Peyer's patch (tissue), 4 donors: ENCODE results near the gene SDR39U1. TPM values are rescaled to one million over a fixed set of nuclear protein-coding genes. Genes with fewer than 3 reads are reported as not detected.
A peak's percentile ranks its signal among the peaks of the same experiment; 100 is the strongest.

Experiments
- DNase-seq, 3 donors: peaks; one replicate each; pipeline ENCODE4 v3.0.0-alpha.2; 2017 to 2019
- H3K27ac ChIP-seq, 4 donors: fragments of 200-600 bp; sonication (generic); one replicate each; pipeline ENCODE4 v1.5.1; 2016 to 2019
- H3K27me3 ChIP-seq, 2 donors: fragments of 200-600 bp; sonication (generic); one replicate each; pipeline ENCODE4 v1.5.1; 2019
- H3K36me3 ChIP-seq, 3 donors: fragments of 200-600 bp; sonication (generic); one replicate each; pipeline ENCODE4 v1.5.1; 2016 to 2019
- H3K4me1 ChIP-seq, 4 donors: fragments of 200-600 bp; sonication (generic); one replicate each; pipeline ENCODE4 v1.5.1; 2016 to 2019
- H3K4me3 ChIP-seq, 4 donors: fragments of 200-600 bp; sonication (generic); 1 replicate in 3 of 4; 2 replicates in 1 of 4; pipeline ENCODE4 v1.5.1; 2016 to 2019; ENCODE audit warnings: mild to moderate bottlenecking in 1 of 4
- H3K9me3 ChIP-seq, 4 donors: fragments of 200-600 bp; sonication (generic); one replicate each; pipeline ENCODE4 v1.5.1; 2016 to 2019; ENCODE audit warnings: mild to moderate bottlenecking in 1 of 4
- POLR2A ChIP-seq, 2 donors: fragments of 450-650 bp; IDR thresholded peaks; one replicate each; pipeline ENCODE4 v1.5.1; 2017; ENCODE audit warnings: antibody characterized with exemption in 2 of 2, mild to moderate bottlenecking in 2 of 2, moderate library complexity in 2 of 2
- total RNA-seq, 4 donors: library from RNA; depleted of rRNA; stranded (reverse); fragments of >200 nt; gene quantifications; one replicate each; pipeline ENCODE4 v1.1.0, GENCODE V29; 2016
- TF ChIP-seq, protein P1 (sequence below), 6 experiments: fragments of 450-650 bp in 4 of 6; fragments of 200-600 bp in 2 of 6; sonication (generic) in 1 of 6; IDR thresholded peaks; one replicate each; pipeline ENCODE4 v1.5.1; 2017 to 2019; ENCODE audit warnings: antibody characterized with exemption in 6 of 6, mild to moderate bottlenecking in 3 of 6, moderate library complexity in 1 of 6

Gene SDR39U1
- total RNA-seq, 4 donors from 2014 or later = 25.7 to 98.2 (median 48.9) TPM

DNA sequence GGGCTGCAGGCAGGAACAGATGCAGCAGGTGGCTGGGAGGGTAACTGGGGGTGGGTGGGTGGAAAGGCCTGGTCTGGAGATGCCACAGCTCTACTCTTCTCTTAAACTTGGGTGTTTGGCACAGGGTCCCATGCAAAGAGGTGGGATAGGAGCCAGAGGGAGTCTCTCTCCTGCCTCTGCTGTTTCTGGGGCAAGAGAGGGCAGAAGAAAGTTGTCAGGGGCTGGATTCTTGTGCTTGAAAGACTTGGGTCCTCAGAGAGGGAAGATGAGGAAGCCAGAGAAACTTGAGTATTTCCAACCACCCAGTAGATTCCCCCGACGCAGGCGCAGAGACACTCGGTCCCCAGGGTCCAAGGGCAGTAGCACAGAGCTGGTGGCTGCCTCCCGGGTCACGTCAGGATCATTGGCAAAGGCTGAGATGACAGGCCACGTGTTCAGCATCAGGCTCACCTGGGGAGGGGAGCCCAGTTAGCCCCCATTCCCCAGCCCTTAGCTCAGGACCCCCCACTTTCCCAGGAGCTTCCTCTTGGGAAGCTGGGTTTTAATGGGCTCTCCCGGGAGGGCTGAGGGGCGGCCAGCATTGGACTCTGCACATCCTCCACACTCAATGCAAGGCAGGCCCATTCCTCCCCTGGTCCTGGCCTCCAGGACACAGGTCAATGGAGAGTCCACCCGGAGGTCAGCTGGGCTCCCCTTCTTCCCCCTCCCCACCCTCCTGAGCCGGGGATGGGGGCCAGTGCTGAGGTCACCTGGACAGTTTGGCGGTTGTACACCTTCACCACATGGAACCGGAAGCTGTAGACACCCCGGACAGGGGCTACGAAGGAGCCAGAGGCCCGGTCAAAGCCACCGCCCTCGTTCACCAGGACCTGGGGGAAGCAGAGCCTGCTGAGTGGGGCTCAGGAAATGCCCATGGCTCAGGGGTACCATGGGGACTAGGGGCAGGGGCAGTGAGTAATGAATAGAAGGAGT lies 14.8 kb downstream of the SDR39U1 start:
- peaks cover 0 to 9% (median 0%) of the 10 kb centered on the region in 3 donors for H3K36me3 ChIP-seq
- no peaks in the 10 kb centered on the region for H3K27me3 ChIP-seq
- DNase-seq = peak in 1 of 3 donors; percentile 51
- no peak for TF ChIP-seq POLR2A (IDR thresholded peaks at IDR 0.05)
- TF ChIP-seq, protein P1, sequence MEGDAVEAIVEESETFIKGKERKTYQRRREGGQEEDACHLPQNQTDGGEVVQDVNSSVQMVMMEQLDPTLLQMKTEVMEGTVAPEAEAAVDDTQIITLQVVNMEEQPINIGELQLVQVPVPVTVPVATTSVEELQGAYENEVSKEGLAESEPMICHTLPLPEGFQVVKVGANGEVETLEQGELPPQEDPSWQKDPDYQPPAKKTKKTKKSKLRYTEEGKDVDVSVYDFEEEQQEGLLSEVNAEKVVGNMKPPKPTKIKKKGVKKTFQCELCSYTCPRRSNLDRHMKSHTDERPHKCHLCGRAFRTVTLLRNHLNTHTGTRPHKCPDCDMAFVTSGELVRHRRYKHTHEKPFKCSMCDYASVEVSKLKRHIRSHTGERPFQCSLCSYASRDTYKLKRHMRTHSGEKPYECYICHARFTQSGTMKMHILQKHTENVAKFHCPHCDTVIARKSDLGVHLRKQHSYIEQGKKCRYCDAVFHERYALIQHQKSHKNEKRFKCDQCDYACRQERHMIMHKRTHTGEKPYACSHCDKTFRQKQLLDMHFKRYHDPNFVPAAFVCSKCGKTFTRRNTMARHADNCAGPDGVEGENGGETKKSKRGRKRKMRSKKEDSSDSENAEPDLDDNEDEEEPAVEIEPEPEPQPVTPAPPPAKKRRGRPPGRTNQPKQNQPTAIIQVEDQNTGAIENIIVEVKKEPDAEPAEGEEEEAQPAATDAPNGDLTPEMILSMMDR (IDR thresholded peaks at IDR 0.05) = no peak
- no peaks in the 10 kb centered on the region for H3K9me3 ChIP-seq
- H3K4me1 ChIP-seq = peaks cover 8 to 61% (median 12%) of the 10 kb centered on the region in 4 donors
- H3K27ac ChIP-seq = peak overlapping the region in 3 of 4 donors; percentile 52 to 99 (median 77)
- H3K4me3 ChIP-seq = peak overlapping the region in 2 of 4 donors; percentile 33 to 35

DNA sequence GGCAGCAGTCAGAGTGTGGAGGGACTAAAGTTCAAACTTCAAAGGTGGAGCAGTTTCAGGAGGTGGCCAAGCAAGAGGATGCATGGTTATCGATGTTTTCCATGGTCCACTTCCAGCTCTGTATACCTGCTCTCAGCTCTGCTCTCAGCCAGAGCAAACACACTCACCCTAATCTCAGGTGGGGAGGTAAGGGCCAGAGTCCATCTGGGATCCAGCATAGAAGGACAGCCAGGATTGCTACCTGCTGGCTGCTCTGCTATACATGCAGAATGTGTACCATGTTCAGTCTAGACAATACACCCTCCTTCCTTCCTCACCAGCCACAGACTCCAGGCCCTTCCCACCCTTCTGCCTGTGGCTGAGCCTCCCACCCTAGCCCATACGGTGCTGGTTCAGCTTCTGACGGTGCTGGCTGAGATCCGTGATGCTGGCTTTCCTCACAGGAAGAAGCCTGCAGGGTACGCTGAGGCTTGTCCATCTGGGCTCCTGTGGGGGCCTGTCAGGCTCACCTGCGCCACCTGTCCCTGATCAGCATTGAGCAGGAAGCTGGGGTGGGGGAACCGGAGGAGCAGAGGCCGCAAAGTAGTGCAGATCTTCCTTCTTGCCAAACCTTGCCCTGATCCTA lies 15.6 kb downstream of the SDR39U1 start:
- Histone ChIP-seq H3K27ac (peak overlapping the region in 3 of 4 donors; percentile 52 to 99 (median 78)), H3K4me3 (peak overlapping the region in 2 of 4 donors; percentile 33 to 41), H3K27me3 (no peaks in the 10 kb centered on the region), H3K9me3 (no peaks in the 10 kb centered on the region), H3K4me1 (peaks cover 8 to 62% (median 13%) of the 10 kb centered on the region in 4 donors), H3K36me3 (peaks cover 0 to 1% (median 0%) of the 10 kb centered on the region in 3 donors)
- TF ChIP-seq POLR2A (IDR thresholded peaks at IDR 0.05) = peak in 1 of 2 donors; percentile 50
- TF ChIP-seq, protein P1 (IDR thresholded peaks at IDR 0.05) = peak in 2 of 6 experiments; percentile 0 to 18
- DNase-seq = peak in 2 of 3 donors; percentile 72 to 73

DNA sequence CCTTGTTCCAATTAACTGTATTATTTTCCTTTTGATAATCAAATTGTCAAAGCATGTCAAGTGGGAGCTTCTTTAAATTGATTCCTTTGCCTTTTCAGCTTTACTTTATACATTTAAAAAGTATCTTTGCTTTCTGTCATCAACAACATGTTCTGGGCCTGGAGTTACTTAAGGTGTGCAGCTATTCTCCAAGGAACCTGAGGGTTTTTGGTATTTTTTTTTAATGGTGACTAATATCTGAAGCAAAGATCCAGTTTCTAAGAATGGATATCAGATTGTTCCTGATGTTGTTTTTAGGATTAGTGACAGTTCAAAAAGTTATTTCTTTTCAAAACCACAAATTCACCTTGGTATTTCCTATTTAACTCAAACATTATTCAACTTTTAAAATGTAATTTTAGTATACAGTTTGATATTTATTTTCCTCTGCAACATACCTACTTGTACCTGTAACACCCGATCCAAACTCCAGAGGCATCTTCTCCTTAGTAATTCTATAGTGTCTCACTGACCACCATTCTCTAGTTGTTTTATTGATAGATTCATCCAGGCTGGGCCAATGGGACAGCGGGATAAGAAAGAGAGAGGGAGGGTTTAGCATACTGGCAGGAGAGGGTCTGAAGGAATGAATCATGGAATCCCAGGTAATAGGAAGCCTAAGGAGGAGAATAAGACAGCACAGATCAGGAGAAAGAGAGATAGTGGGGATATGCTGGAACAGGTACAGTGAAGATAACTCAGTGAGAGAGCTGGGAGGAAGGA lies 16.2 kb downstream of the SDR39U1 start:
- TF ChIP-seq, protein P1 (IDR thresholded peaks at IDR 0.05) = no peak
- peak in 1 of 2 donors; percentile 21 for TF ChIP-seq POLR2A (IDR thresholded peaks at IDR 0.05)
- Histone ChIP-seq H3K27me3 (no peaks in the 10 kb centered on the region), H3K9me3 (no peaks in the 10 kb centered on the region), H3K36me3 (no peaks in the 10 kb centered on the region), H3K4me1 (peaks cover 6 to 55% (median 9%) of the 10 kb centered on the region in 4 donors), H3K27ac (peak overlapping the region in 3 of 4 donors; percentile 49 to 99 (median 78)), H3K4me3 (peak overlapping the region in 2 of 4 donors; percentile 41 to 53)
- no peak for DNase-seq

DNA sequence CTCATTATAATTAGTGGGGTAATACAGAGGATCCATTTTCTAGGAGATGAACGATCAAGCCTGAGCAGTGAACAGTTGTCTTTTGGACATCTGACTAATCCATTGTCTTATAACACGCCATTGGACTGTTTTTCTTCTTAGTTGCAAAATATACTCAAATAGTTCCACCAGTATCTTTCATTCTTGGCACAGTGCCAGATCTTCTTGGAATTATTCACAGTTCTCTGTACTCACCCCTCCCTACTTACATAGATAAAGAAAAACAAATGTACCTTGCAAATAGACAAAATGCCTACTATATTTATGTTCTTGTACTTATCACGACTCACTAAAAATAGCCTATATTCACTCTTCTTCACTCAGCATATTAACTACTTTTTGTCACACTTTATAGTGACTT lies 16.9 kb downstream of the SDR39U1 start:
- Histone ChIP-seq H3K9me3 (no peaks in the 10 kb centered on the region), H3K4me1 (peaks cover 0 to 49% (median 8%) of the 10 kb centered on the region in 4 donors), H3K36me3 (no peaks in the 10 kb centered on the region), H3K4me3 (peak overlapping the region in 2 of 4 donors; percentile 41 to 53), H3K27me3 (no peaks in the 10 kb centered on the region), H3K27ac (peak overlapping the region in 2 of 4 donors; percentile 78 to 99)
- TF ChIP-seq, protein P1 (IDR thresholded peaks at IDR 0.05) = no peak
- TF ChIP-seq POLR2A (IDR thresholded peaks at IDR 0.05) = no peak
- no peak for DNase-seq
